HEK293T (cell line): ENCODE measurements around the gene COX6B1.

Source experiments
- HDGF ChIP-seq: fragments of 450-650 bp; IDR thresholded peaks from 2 replicates; pipeline ENCODE4 v1.6.1; 2017; ENCODE audit warnings: antibody characterized with exemption, borderline replicate concordance
- TF ChIP-seq, protein P1 (sequence below): fragments of 450-650 bp; IDR thresholded peaks from 2 replicates; pipeline ENCODE4 v1.6.1; 2016

- TF ChIP-seq, protein P1, sequence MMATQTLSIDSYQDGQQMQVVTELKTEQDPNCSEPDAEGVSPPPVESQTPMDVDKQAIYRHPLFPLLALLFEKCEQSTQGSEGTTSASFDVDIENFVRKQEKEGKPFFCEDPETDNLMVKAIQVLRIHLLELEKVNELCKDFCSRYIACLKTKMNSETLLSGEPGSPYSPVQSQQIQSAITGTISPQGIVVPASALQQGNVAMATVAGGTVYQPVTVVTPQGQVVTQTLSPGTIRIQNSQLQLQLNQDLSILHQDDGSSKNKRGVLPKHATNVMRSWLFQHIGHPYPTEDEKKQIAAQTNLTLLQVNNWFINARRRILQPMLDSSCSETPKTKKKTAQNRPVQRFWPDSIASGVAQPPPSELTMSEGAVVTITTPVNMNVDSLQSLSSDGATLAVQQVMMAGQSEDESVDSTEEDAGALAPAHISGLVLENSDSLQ: no peak
- no peak for TF ChIP-seq HDGF
Measured at GRCh38 chr19:35637165-35637564, 11.0 kb upstream of the COX6B1 start.
